HUES48 (cell line): Measurements from ENCODE around the gene CNTRL.
"Not testable (repeated sequence)": the region's sequence is repeated elsewhere in the genome, so short reads cannot be mapped to it uniquely, and the experiment has no call there.

Experiments used
- H3K27ac ChIP-seq: one replicate; pipeline ENCODE4 v1.7.0; 2013; ENCODE audit warnings: low read depth, low read length, inconsistent platforms
- H3K27me3 ChIP-seq: 2 replicates; pipeline ENCODE4 v1.6.1; 2013; ENCODE audit warnings: mild to moderate bottlenecking, low read length; ENCODE audit not compliant: control insufficient read depth, insufficient read depth
- H3K36me3 ChIP-seq: 2 replicates; pipeline ENCODE4 v1.6.1; 2013; ENCODE audit warnings: low read length; ENCODE audit not compliant: control insufficient read depth, insufficient read depth
- H3K4me1 ChIP-seq: 2 replicates; pipeline ENCODE4 v1.6.1; 2013; ENCODE audit warnings: mild to moderate bottlenecking, low read length; ENCODE audit not compliant: control insufficient read depth, insufficient read depth
- H3K4me3 ChIP-seq: 2 replicates; pipeline ENCODE4 v1.5.1; 2013; ENCODE audit warnings: mild to moderate bottlenecking, low read depth, low read length
- H3K9ac ChIP-seq: 2 replicates; pipeline ENCODE4 v1.6.1; 2013; ENCODE audit warnings: mild to moderate bottlenecking, low read depth, low read length, moderate library complexity
- H3K9me3 ChIP-seq: 2 replicates; pipeline ENCODE4 v1.6.1; 2013; ENCODE audit warnings: low read length; ENCODE audit not compliant: control insufficient read depth, insufficient read depth

CNTRL gene

GRCh38 chr9:121073038-121073437, 1.7 kb upstream of the CNTRL start:
- H3K4me3 ChIP-seq, result no peak overlapping the region
- no peak overlapping the region for H3K9ac ChIP-seq
- peaks cover 95% of the 10 kb centered on the region for H3K27me3 ChIP-seq
- H3K4me1 ChIP-seq, result 0 out of 2 replicates have a peak, but pooled peaks cover 6% of the 10 kb centered on the region
- no peaks in the 10 kb centered on the region for H3K9me3 ChIP-seq
- H3K36me3 ChIP-seq, result no peaks in the 10 kb centered on the region
- no peak overlapping the region for H3K27ac ChIP-seq

DNA sequence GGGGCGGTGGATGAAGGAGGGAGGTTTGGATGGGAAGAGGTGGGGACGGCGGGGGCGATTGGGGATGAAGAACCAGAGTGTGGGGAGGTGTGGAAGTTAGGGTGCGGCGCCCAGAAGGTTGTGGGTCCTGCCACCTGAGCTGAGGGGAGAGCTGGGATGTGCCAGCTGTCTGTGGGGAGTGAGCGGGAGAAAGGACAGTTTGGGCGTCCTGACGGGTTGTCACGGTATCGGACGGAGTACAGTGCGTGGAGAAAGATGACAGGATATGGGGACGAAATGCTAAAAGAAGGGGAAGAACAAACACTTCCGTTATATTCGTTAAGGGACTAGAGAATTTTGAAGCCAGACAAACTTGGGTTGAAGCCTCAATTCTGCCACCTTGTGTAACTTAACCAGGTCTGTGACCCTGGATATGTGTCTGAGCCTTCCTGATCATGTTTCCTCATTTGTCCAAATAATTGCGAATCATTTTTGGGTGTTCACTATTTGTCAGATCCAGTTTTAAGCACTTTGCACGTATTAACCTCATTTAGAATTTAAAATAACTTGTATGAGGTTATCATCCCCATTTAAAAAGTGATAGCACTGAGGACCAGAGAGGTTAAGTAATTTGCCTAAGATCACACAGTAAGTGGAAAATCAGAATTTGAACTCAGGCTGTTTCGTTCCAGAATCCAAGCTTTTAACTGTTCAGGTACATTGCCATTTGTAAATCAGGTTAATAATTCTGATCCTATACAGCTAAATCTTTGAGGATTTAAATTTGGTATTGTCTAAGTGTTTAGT, 689 bp downstream of the CNTRL start:
- H3K27ac ChIP-seq, result peak overlapping the region; percentile 97
- H3K27me3 ChIP-seq, result peaks cover 73% of the 10 kb centered on the region

DNA sequence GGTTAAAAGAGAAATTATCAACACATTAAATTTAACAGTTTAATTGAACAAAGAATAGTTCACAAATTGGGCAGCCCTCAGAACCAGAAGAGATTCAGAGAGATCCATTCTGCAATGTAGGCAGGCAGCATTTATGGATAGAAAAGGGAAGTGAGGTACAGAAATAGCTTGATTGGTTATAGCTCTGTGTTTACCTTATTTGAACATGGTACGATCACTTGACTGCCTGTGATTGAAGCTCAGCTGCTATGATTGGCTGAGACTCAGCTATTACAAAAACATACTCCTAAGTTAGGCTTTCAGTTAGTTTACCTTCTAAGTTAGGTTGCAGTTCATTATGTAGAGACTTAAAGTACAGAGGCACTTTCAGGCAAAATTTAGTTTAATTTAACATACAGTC, 7.3 kb downstream of the CNTRL start:
- no peak overlapping the region for H3K9ac ChIP-seq
- H3K9me3 ChIP-seq, result no peaks in the 10 kb centered on the region
- no peaks in the 10 kb centered on the region for H3K4me1 ChIP-seq
- peaks cover 10% of the 10 kb centered on the region for H3K27me3 ChIP-seq
- no peak overlapping the region for H3K4me3 ChIP-seq
- H3K27ac ChIP-seq, result no peak overlapping the region
- no peaks in the 10 kb centered on the region for H3K36me3 ChIP-seq

More for the DNA sequence above, 689 bp downstream of the CNTRL start:
- Histone ChIP-seq H3K9ac (peak overlapping the region; percentile 81), H3K4me3 (peak overlapping the region; percentile 74), H3K9me3 (no peaks in the 10 kb centered on the region), H3K4me1 (0 out of 2 replicates have a peak, but pooled peaks cover 6% of the 10 kb centered on the region), H3K36me3 (no peaks in the 10 kb centered on the region)

DNA sequence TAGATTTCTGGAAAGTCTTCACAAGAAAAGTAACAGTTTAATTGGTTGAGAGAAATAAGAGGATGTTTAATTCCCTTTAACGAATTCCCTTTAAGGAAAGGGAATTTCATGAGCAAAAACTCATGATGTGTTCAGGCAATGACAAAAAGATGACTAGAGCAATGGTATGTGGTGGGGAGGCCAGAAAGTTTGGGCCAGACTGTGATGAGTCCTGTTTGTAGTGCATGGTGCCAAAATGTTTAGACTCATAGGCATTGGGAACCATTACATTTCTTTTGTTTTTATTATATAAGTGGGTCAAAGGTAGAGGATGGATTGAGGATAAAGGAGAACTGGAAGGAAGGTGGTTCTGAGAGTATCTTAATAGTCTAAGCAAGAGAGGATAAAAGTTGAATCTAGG, 10.9 kb downstream of the CNTRL start:
- no peaks in the 10 kb centered on the region for H3K27me3 ChIP-seq
- no peaks in the 10 kb centered on the region for H3K36me3 ChIP-seq
- no peaks in the 10 kb centered on the region for H3K9me3 ChIP-seq
- no peak overlapping the region for H3K4me3 ChIP-seq
- H3K9ac ChIP-seq, result no peak overlapping the region
- H3K4me1 ChIP-seq, result no peaks in the 10 kb centered on the region
- H3K27ac ChIP-seq, result no peak overlapping the region

DNA sequence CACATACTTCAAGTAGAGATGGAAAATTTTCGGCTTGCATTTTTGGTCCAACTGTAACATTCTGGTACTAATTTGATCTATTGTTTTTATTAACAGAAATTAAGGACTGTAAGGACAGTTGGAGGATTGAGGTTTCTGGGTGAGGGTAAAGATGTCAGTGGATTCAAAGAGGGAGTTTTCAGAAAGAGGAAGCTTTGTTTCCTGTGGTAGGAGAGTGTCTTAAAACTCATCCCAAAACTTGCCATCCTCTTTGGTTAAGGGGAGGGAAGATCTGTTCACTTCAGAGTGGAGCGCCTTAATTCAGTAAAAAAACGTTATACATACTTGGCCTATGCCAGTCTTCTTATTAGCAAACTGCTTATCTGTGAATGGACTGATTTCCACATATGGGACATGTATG, 13.8 kb downstream of the CNTRL start:
- H3K27ac ChIP-seq, result no peak overlapping the region
- no peak overlapping the region for H3K4me3 ChIP-seq
- H3K9me3 ChIP-seq, result no peaks in the 10 kb centered on the region
- H3K36me3 ChIP-seq, result no peaks in the 10 kb centered on the region
- H3K4me1 ChIP-seq, result no peaks in the 10 kb centered on the region
- H3K27me3 ChIP-seq, result no peaks in the 10 kb centered on the region
- no peak overlapping the region for H3K9ac ChIP-seq

- H3K4me3 ChIP-seq, H3K4me1 ChIP-seq, H3K9ac ChIP-seq, H3K27me3 ChIP-seq, H3K36me3 ChIP-seq, H3K27ac ChIP-seq, H3K9me3 ChIP-seq: not testable (repeated sequence)
These were observed 16.0 kb downstream of the CNTRL start for GRCh38 chr9:121090743-121091142.

DNA sequence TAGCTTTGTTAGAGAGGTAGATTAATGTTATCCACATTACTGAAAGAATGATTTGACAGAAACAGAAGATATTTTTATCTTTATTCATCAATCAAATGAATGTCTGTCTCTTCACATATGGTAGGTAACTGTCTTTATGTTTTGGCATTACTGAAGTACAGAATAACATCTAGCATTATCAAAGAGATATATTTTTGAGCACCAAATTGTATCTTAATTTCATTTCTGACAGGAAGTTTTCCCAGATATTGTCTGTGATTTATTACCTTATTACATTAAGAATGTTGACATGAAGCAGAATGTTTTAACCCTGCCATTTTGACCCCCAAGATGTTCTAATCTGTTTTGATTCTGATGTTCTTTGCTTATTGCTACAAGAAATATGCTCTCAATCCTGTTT, 20.3 kb downstream of the CNTRL start:
- Histone ChIP-seq H3K27me3 (no peaks in the 10 kb centered on the region), H3K9me3 (no peaks in the 10 kb centered on the region), H3K36me3 (no peaks in the 10 kb centered on the region)

GRCh38 chr9:121098567-121099198, 23.9 kb downstream of the CNTRL start:
- H3K9ac ChIP-seq, result no peak overlapping the region
- H3K9me3 ChIP-seq, result no peaks in the 10 kb centered on the region
- H3K27me3 ChIP-seq, result no peaks in the 10 kb centered on the region
- H3K4me3 ChIP-seq, result no peak overlapping the region
- H3K36me3 ChIP-seq, result no peaks in the 10 kb centered on the region
- no peaks in the 10 kb centered on the region for H3K4me1 ChIP-seq
- H3K27ac ChIP-seq, result no peak overlapping the region

More for the DNA sequence above, 20.3 kb downstream of the CNTRL start:
- Histone ChIP-seq H3K27ac (no peak overlapping the region), H3K9ac (no peak overlapping the region), H3K4me1 (no peaks in the 10 kb centered on the region), H3K4me3 (no peak overlapping the region)

DNA sequence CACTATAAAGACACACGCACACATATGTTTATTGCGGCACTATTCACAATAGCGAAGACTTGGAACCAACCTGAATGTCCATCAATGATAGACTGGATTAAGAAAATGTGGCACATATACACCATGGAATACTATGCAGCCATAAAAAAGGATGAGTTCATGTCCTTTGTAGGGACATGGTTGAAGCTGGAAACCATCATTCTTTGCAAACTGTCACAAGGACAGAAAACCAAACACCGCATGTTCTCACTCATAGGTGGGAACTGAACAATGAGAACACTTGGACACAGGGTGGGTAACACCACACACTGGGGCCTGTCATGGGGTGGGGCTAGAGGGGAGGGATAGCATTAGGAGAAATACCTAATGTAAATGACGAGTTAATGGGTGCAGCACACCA, 29.3 kb downstream of the CNTRL start:
- H3K9ac ChIP-seq, result not testable (repeated sequence)

GRCh38 chr9:121105531-121105930, 30.8 kb downstream of the CNTRL start:
- Histone ChIP-seq H3K27ac (no peak overlapping the region), H3K36me3 (no peaks in the 10 kb centered on the region), H3K9me3 (no peaks in the 10 kb centered on the region), H3K4me3 (no peak overlapping the region), H3K27me3 (no peaks in the 10 kb centered on the region), H3K9ac (no peak overlapping the region), H3K4me1 (0 out of 2 replicates have a peak, but pooled peaks cover 2% of the 10 kb centered on the region)

More for the DNA sequence above, 29.3 kb downstream of the CNTRL start:
- H3K27ac ChIP-seq, H3K27me3 ChIP-seq, H3K9me3 ChIP-seq, H3K4me1 ChIP-seq, H3K4me3 ChIP-seq, H3K36me3 ChIP-seq: not testable (repeated sequence)

DNA sequence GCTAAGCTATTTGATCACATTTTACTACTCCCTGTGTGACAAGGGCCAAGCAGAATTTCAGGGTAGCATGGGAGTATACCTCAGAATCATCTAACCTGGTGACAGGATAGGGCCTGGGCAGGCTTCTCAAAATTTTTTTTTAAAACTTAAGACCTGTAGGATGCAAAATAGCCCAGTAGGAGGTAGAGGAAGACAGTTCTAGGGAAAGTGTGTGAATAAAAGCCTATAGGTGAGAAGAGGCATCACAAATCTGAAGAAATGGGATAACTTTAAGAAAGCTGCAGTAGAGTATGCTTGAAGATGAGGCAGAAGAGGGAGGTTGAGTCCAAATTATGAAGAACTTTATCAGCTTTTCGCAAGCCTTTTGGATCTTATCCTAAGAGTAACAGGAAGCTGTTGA, 32.3 kb downstream of the CNTRL start:
- H3K4me1 ChIP-seq, result 0 out of 2 replicates have a peak, but pooled peaks cover 2% of the 10 kb centered on the region
- no peak overlapping the region for H3K4me3 ChIP-seq
- H3K9me3 ChIP-seq, result no peaks in the 10 kb centered on the region
- H3K9ac ChIP-seq, result no peak overlapping the region
- H3K36me3 ChIP-seq, result no peaks in the 10 kb centered on the region
- H3K27me3 ChIP-seq, result no peaks in the 10 kb centered on the region
- H3K27ac ChIP-seq, result no peak overlapping the region
